Right lobe of liver (tissue), 6 donors: ENCODE data around the gene ILF2. TPM values are rescaled to one million over a fixed set of nuclear protein-coding genes. Genes with fewer than 3 reads are reported as not detected.

Experiments used
- ATAC-seq, 4 donors: fragments of 200-7000 bp; cut with Tn5 transposase; one replicate each; pipeline ENCODE4 v1.9.1; 2020; ENCODE audit warnings: mild to moderate bottlenecking in 4 of 4, moderate library complexity in 4 of 4
- DNase-seq, 3 donors: peaks; one replicate each; pipeline ENCODE4 v3.0.0-alpha.2; 2020
- H3K27ac ChIP-seq, 3 donors: fragments of 200-600 bp; one replicate each; pipeline ENCODE4 v1.8.0; 2022
- H3K27me3 ChIP-seq, 2 donors: fragments of 200-600 bp; one replicate each; pipeline ENCODE4 v1.8.0; 2022
- H3K36me3 ChIP-seq, 4 donors: fragments of 200-600 bp; sonication (generic) in 1 of 4; one replicate each; pipeline versions ENCODE4 v1.5.1 to v1.8.0; 2017 to 2022; ENCODE audit warnings: control low read depth in 1 of 4
- H3K4me1 ChIP-seq, 4 donors: fragments of 200-600 bp; sonication (generic) in 1 of 4; one replicate each; pipeline versions ENCODE4 v1.5.1 to v1.8.0; 2017 to 2022; ENCODE audit warnings: control low read depth in 1 of 4
- H3K4me3 ChIP-seq, 3 donors: fragments of 200-600 bp; one replicate each; pipeline ENCODE4 v1.8.0; 2022
- H3K9me3 ChIP-seq, 4 donors: fragments of 200-600 bp; sonication (generic) in 1 of 4; one replicate each; pipeline versions ENCODE4 v1.5.1 to v1.8.0; 2017 to 2022; ENCODE audit warnings: control low read depth in 1 of 4
- CTCF ChIP-seq, 4 donors: fragments of 200-600 bp in 3 of 4; fragments of 450-650 bp in 1 of 4; IDR thresholded peaks; one replicate each; pipeline versions ENCODE4 v1.5.1 to v1.8.0; 2016 to 2022; ENCODE audit warnings: antibody characterized with exemption in 4 of 4, mild to moderate bottlenecking in 2 of 4
- POLR2A ChIP-seq: fragments of 450-650 bp; IDR thresholded peaks from one replicate; pipeline ENCODE4 v1.6.1; 2017; ENCODE audit warnings: antibody characterized with exemption, mild to moderate bottlenecking
- WGBS: methylation state at CpG from one replicate; pipeline ENCODE4 v1.1.6; 2018; ENCODE audit warnings: low coverage, low lambda C conversion rate; ENCODE audit not compliant: insufficient coverage; ENCODE audit errors: missing lambda C conversion rate; 5-methylcytosine and 5-hydroxymethylcytosine counted together
- intact Hi-C, 2 donors: fragments of 100-400 bp; cut with DNase I; formaldehyde crosslinking; loops; one replicate each; pipeline versions ENCODE4 v1.11.2 to v1.14.1; 2022
- total RNA-seq, 6 experiments: library from RNA; depleted of rRNA in 2 of 6; stranded (reverse); fragments of >200 nt in 2 of 6; fragmentation: NEBNext Ultra II Directional in 3 of 6; extraction: Animal tissue kit (Norgen Biotek cat#: 25700) in 3 of 6; gene quantifications; one replicate each; pipeline versions ENCODE4 v1.1.0 to v1.2.4, GENCODE V29; 2016 to 2023
- donor health status: DM: no; HTN: yes; CAD: no.
- donor health status: DM: no; HTN: no; CAD: no.
- donor health status: DM: no; HTN: no; CAD: no.
- donor health status: DM: no; HTN: yes; CAD: no.
- donor health status: DM: no; HTN: yes; CAD: no.

The ILF2 gene
- total RNA-seq, 6 experiments from 2014 or later = 30.2 to 55.9 (median 38.7) TPM

GRCh38 chr1:153649137-153649862, 21.5 kb downstream of the ILF2 start:
- intact Hi-C loops = loop anchor here in 1 of 2 donors (10.0 kb wide), 1 partner anchor 74 kb away; no protein-coding TSS in a partner anchor
- Histone ChIP-seq H3K4me1 (peaks cover 0 to 17% (median 8%) of the 10 kb centered on the region in 4 donors), H3K9me3 (no peaks in the 10 kb centered on the region), H3K4me3 (no peak overlapping the region), H3K27me3 (no peaks in the 10 kb centered on the region), H3K36me3 (peaks cover 0 to 24% (median 17%) of the 10 kb centered on the region in 4 donors), H3K27ac (no peak overlapping the region)
- DNase-seq (peak in 1 of 3 donors; percentile 45), ATAC-seq (peak in 3 of 4 donors; percentile 5 to 23 (median 7))
- TF ChIP-seq POLR2A = no peak
- TF ChIP-seq CTCF (IDR thresholded peaks at IDR 0.05) = no peak
- 4% methylated on average over 2 of the region's 3 CpGs for WGBS

DNA sequence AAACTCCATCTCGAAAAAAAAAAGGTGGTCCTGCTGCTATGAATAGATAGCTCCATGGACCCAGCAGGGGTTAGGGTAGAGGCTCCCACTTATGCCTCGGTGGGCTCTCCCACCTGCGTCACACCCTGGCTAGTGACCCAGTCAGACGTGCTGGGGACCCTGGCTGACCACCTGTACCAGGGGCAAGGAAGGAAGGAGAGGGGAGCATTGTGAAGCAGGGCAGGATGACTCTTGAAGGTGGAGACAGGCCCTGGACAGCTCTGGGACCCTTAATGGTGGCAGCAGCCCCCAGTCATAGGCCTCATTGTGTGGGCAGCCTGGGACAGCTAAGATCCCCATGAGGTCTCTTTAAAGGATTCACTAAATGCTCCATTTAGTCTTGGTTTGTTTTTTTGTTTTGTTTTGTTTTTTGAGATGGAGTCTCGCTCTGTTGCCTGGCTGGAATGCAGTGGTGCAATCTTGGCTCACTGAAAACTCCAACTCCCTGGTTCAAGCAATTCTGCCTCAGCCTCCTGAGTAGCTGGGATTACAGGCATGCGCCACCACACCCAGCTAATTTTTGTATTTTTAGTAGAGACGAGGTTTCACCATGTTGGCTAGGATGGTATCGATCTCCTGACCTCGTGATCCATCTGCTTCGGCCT, 22.7 kb downstream of the ILF2 start:
- 70% methylated on average over 4 of the region's 10 CpGs for WGBS
- H3K27me3 ChIP-seq = no peaks in the 10 kb centered on the region
- H3K27ac ChIP-seq = no peak overlapping the region
- intact Hi-C loops = loop anchor here in 1 of 2 donors (10.0 kb wide), 1 partner anchor 73 kb away; no protein-coding TSS in a partner anchor
- TF ChIP-seq CTCF (IDR thresholded peaks at IDR 0.05) (no peak), POLR2A (no peak)
- H3K36me3 ChIP-seq = peaks cover 0 to 33% (median 20%) of the 10 kb centered on the region in 4 donors
- H3K4me3 ChIP-seq = no peak overlapping the region
- no peaks in the 10 kb centered on the region for H3K9me3 ChIP-seq
- peak in 1 of 3 donors; percentile 40 for DNase-seq
- no peak for ATAC-seq
- H3K4me1 ChIP-seq = peaks cover 0 to 26% (median 15%) of the 10 kb centered on the region in 4 donors

DNA sequence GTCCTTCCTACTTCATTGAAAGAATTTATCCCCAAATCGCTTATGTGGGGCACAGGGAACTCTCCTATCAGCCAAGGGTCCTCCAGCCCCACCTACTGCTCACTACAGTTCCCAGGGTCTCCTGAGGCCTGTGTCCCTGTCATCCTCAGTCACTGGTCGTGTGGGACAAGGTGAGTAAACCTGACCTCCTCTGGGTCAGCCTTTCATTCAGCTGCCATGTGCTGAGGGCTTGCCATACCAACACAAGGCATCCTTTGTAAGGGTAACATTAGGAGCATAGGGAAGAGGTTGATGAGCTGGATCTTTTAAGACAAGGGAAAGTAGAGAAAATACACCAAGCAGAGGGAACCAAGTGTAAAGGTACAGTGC, 23.5 kb downstream of the ILF2 start:
- no peak for TF ChIP-seq CTCF (IDR thresholded peaks at IDR 0.05)
- peak; percentile 6 for TF ChIP-seq POLR2A
- intact Hi-C loops = loop anchor here in 1 of 2 donors (10.0 kb wide), 1 partner anchor 73 kb away; no protein-coding TSS in a partner anchor
- ATAC-seq = no peak
- DNase-seq = no peak
- Histone ChIP-seq H3K4me1 (peaks cover 0 to 29% (median 15%) of the 10 kb centered on the region in 4 donors), H3K36me3 (peaks cover 0 to 41% (median 27%) of the 10 kb centered on the region in 4 donors), H3K27me3 (no peaks in the 10 kb centered on the region), H3K27ac (no peak overlapping the region), H3K4me3 (no peak overlapping the region), H3K9me3 (no peaks in the 10 kb centered on the region)
- 50% methylated on average over 2 of the region's 2 CpGs for WGBS

DNA sequence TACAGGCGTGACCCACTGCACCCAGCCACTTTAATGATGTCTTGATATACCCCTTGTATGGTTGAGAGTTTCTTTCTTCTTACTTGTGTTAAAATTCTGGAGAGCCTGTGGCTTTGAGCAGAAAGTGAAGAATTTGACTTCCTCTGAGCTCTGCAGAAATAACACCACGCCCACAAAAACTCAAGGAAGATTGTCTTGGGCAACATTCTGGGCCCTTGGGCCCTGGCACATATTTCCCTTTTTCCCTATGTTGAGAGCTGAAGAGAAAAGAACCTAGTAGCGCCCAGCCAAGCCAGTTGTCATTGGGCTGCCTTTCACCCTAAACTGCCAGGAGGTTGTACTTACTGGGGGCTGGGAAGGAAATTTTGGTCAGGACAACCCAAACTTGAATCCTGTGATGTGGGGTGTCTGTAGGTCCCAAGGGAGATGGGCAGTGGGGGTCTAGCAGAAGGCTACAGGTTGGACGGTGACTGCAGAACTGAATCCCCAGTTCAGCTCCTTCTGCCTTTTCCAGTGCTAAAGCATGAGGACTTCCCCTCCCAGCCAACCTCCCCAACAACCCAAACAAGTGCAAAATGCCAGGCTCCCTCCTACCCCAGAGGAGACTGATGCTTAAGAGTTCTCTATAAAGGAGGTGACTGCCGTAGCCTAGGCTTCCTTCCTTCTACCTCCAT, 24.0 kb downstream of the ILF2 start:
- peaks cover 5 to 46% (median 33%) of the 10 kb centered on the region in 4 donors for H3K36me3 ChIP-seq
- DNase-seq = no peak
- H3K4me3 ChIP-seq = no peak overlapping the region

More for the DNA sequence above, 24.0 kb downstream of the ILF2 start:
- intact Hi-C loops = loop anchor here in 1 of 2 donors (10.0 kb wide), 1 partner anchor 72 kb away; no protein-coding TSS in a partner anchor
- H3K27ac ChIP-seq = no peak overlapping the region
- no peaks in the 10 kb centered on the region for H3K9me3 ChIP-seq
- ATAC-seq = peak in 1 of 4 donors; percentile 11
- no peaks in the 10 kb centered on the region for H3K27me3 ChIP-seq
- H3K4me1 ChIP-seq = peaks cover 0 to 29% (median 15%) of the 10 kb centered on the region in 4 donors
- WGBS = 95% methylated on average over 3 of the region's 5 CpGs
- TF ChIP-seq CTCF (IDR thresholded peaks at IDR 0.05) = no peak
- no peak for TF ChIP-seq POLR2A
